KMS-11 (cell line): ENCODE results near the gene PTPRN2.

Experiments used
- H2AFZ ChIP-seq: fragments of 200-600 bp; sonication (generic); 2 replicates; pipeline ENCODE4 v1.6.1; 2016; ENCODE audit warnings: antibody characterized with exemption, mixed run types, low read depth
- H3K27ac ChIP-seq: fragments of 200-600 bp; sonication (generic); 2 replicates; pipeline ENCODE4 v1.6.1; 2016; ENCODE audit warnings: mild to moderate bottlenecking, mixed run types
- H3K27me3 ChIP-seq: fragments of 200-600 bp; sonication (generic); 2 replicates; pipeline ENCODE4 v1.6.1; 2017; ENCODE audit warnings: mild to moderate bottlenecking, low read depth, mixed run types, moderate library complexity; ENCODE audit not compliant: insufficient read depth
- H3K36me3 ChIP-seq: fragments of 200-600 bp; sonication (generic); 2 replicates; pipeline ENCODE4 v1.6.1; 2017; ENCODE audit warnings: mild to moderate bottlenecking, mixed run types; ENCODE audit not compliant: insufficient read depth
- H3K4me1 ChIP-seq: fragments of 200-600 bp; sonication (generic); 2 replicates; pipeline ENCODE4 v1.6.1; 2016; ENCODE audit warnings: mild to moderate bottlenecking, low read depth, mixed run types; ENCODE audit not compliant: poor library complexity, severe bottlenecking
- H3K4me2 ChIP-seq: fragments of 200-600 bp; sonication (generic); 2 replicates; pipeline ENCODE4 v1.7.0; 2016; ENCODE audit warnings: mild to moderate bottlenecking, mixed run types
- H3K4me3 ChIP-seq: fragments of 200-600 bp; sonication (generic); IDR thresholded peaks from 2 replicates; pipeline ENCODE4 v1.6.1; 2017; ENCODE audit warnings: low read depth, low read length, mixed read lengths; ENCODE audit not compliant: insufficient read depth
- H3K79me2 ChIP-seq: fragments of 200-600 bp; sonication (generic); 2 replicates; pipeline ENCODE4 v1.6.1; 2016; ENCODE audit warnings: low read depth, mixed run types; ENCODE audit not compliant: insufficient read depth
- H3K9ac ChIP-seq: fragments of 200-600 bp; sonication (generic); 2 replicates; pipeline ENCODE4 v1.6.1; 2016; ENCODE audit warnings: mild to moderate bottlenecking, mixed run types
- H4K20me1 ChIP-seq: fragments of 200-600 bp; sonication (generic); 2 replicates; pipeline ENCODE4 v1.6.1; 2016; ENCODE audit warnings: mild to moderate bottlenecking, mixed run types; ENCODE audit not compliant: insufficient read depth
- TF ChIP-seq, protein P1 (sequence below): fragments of 200-600 bp; sonication (generic); conservative IDR thresholded peaks from 2 replicates; pipeline ENCODE4 v1.6.1; 2017; ENCODE audit warnings: low read depth, mild to moderate bottlenecking, antibody characterized with exemption, low read length, moderate library complexity, mixed read lengths

PTPRN2 gene

GRCh38 chr7:158032561-158033115, 555.0 kb downstream of the PTPRN2 start:
- Histone ChIP-seq H3K27me3 (peaks cover 9% of the 10 kb centered on the region; the same call in 1 of the 2 replicates), H3K79me2 (no peaks in the 10 kb centered on the region), H2AFZ (no peak overlapping the region), H3K4me3 (no peak overlapping the region), H3K9ac (no peak overlapping the region), H3K4me2 (no peak overlapping the region), H3K27ac (no peak overlapping the region), H3K4me1 (no peaks in the 10 kb centered on the region), H3K36me3 (no peaks in the 10 kb centered on the region), H4K20me1 (no peaks in the 10 kb centered on the region)
- TF ChIP-seq, protein P1, sequence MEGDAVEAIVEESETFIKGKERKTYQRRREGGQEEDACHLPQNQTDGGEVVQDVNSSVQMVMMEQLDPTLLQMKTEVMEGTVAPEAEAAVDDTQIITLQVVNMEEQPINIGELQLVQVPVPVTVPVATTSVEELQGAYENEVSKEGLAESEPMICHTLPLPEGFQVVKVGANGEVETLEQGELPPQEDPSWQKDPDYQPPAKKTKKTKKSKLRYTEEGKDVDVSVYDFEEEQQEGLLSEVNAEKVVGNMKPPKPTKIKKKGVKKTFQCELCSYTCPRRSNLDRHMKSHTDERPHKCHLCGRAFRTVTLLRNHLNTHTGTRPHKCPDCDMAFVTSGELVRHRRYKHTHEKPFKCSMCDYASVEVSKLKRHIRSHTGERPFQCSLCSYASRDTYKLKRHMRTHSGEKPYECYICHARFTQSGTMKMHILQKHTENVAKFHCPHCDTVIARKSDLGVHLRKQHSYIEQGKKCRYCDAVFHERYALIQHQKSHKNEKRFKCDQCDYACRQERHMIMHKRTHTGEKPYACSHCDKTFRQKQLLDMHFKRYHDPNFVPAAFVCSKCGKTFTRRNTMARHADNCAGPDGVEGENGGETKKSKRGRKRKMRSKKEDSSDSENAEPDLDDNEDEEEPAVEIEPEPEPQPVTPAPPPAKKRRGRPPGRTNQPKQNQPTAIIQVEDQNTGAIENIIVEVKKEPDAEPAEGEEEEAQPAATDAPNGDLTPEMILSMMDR, result no peak

- no peak overlapping the region for H3K4me2 ChIP-seq
- H3K4me1 ChIP-seq, result no peaks in the 10 kb centered on the region
- no peak overlapping the region for H3K9ac ChIP-seq
- no peak overlapping the region for H3K4me3 ChIP-seq
- H3K27ac ChIP-seq, result no peak overlapping the region
- peaks cover 9% of the 10 kb centered on the region; the same call in 1 of the 2 replicates for H3K27me3 ChIP-seq
- TF ChIP-seq, protein P1, result no peak
- no peak overlapping the region for H2AFZ ChIP-seq
- no peaks in the 10 kb centered on the region for H3K79me2 ChIP-seq
- H3K36me3 ChIP-seq, result no peaks in the 10 kb centered on the region
- no peaks in the 10 kb centered on the region for H4K20me1 ChIP-seq
These were observed 555.7 kb downstream of the PTPRN2 start for GRCh38 chr7:158031867-158032308.

- Histone ChIP-seq H3K9ac (no peak overlapping the region), H4K20me1 (no peaks in the 10 kb centered on the region), H3K27me3 (peaks cover 9% of the 10 kb centered on the region; the same call in 1 of the 2 replicates), H3K36me3 (no peaks in the 10 kb centered on the region), H3K4me1 (no peaks in the 10 kb centered on the region), H3K79me2 (no peaks in the 10 kb centered on the region), H3K4me3 (no peak overlapping the region), H3K4me2 (no peak overlapping the region), H3K27ac (no peak overlapping the region), H2AFZ (no peak overlapping the region)
- TF ChIP-seq, protein P1, result no peak
These were observed 557.1 kb downstream of the PTPRN2 start for GRCh38 chr7:158030566-158030965.

DNA sequence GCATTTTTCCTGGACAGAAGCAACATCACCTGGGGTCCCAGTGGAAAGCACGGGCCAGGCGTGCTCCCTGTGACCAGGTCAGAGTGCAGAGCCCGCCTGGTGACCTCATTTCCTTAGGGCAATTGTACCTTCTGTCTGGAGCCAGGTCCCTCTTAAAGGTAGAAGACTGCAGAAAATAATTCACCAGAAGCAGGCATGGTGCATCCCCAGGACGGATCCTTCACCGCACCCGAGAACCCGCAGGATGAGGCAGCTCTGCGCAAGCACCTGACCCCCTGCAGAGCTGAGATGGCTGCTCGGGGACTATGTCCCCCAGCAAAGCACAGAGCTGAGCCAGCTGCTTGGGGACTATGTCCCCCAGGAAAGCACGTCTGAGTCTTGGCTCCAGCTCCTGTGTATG, 557.6 kb downstream of the PTPRN2 start:
- TF ChIP-seq, protein P1, result no peak
- Histone ChIP-seq H3K4me3 (no peak overlapping the region), H3K27me3 (peaks cover 9% of the 10 kb centered on the region; the same call in 1 of the 2 replicates), H3K4me1 (no peaks in the 10 kb centered on the region), H3K27ac (no peak overlapping the region), H3K79me2 (no peaks in the 10 kb centered on the region), H4K20me1 (no peaks in the 10 kb centered on the region), H3K9ac (no peak overlapping the region), H3K4me2 (no peak overlapping the region), H2AFZ (no peak overlapping the region), H3K36me3 (no peaks in the 10 kb centered on the region)
